GM19395 (cell line): ENCODE measurements around the gene HDGF.

ENCODE experiments used
- ATAC-seq: cut with Tn5 transposase; IDR thresholded peaks from one replicate; pipeline ENCODE4 v1.9.1; 2021; ENCODE audit warnings: mild to moderate bottlenecking, moderate library complexity; ENCODE audit not compliant: unreplicated experiment

HDGF gene

GRCh38 chr1:156703741-156704140, 47.7 kb downstream of the HDGF start:
- no peak for ATAC-seq

GRCh38 chr1:156703336-156703735, 48.1 kb downstream of the HDGF start:
- no peak for ATAC-seq

GRCh38 chr1:156700736-156701531, 50.5 kb downstream of the HDGF start:
- ATAC-seq: no peak

GRCh38 chr1:156698995-156699394, 52.5 kb downstream of the HDGF start:
- no peak for ATAC-seq

GRCh38 chr1:156697481-156697880, 54.0 kb downstream of the HDGF start:
- ATAC-seq: no peak

- no peak for ATAC-seq
These were observed 54.7 kb downstream of the HDGF start for GRCh38 chr1:156696755-156697154.

GRCh38 chr1:156694690-156694962, 56.8 kb downstream of the HDGF start:
- no peak for ATAC-seq

- ATAC-seq: no peak
These were observed 57.4 kb downstream of the HDGF start for GRCh38 chr1:156693848-156694689.

- ATAC-seq: no peak
These were observed 58.3 kb downstream of the HDGF start for GRCh38 chr1:156692925-156693847.

- no peak for ATAC-seq
These were observed 59.0 kb downstream of the HDGF start for GRCh38 chr1:156692441-156692924.
